ENCODE results near the gene YEATS4.

GRCh38 chr12:69433653-69434052 lies 74.1 kb downstream of the YEATS4 start:
- no peak for TF ChIP-seq EZH2 (IDR thresholded peaks at IDR 0.05; ENCODE audit: insufficient read depth, poor library complexity, severe bottlenecking)
- no peak for TF ChIP-seq EZH2phosphoT487 (IDR thresholded peaks at IDR 0.05; ENCODE audit: insufficient read depth, low read depth)
